ENCODE measurements around the gene SH3GL3. TPM values are rescaled to one million over a fixed set of nuclear protein-coding genes. Genes with fewer than 3 reads are reported as not detected.

The SH3GL3 gene
- total RNA-seq, 1 donor from 2014 or later = not detected

GRCh38 chr15:83653288-83653638, 206.1 kb downstream of the SH3GL3 start:
- peaks cover 48% of the 10 kb centered on the region for H3K4me1 ChIP-seq
- intact Hi-C loops (cut with micrococcal nuclease) = no loop called here
- H3K4me3 ChIP-seq = peak overlapping the region; percentile 77
- H3K36me3 ChIP-seq = no peaks in the 10 kb centered on the region
- H3K27ac ChIP-seq (replicated peaks) = peak overlapping the region; percentile 94
- peaks cover 9% of the 10 kb centered on the region for H3K27me3 ChIP-seq (ENCODE audit: low read depth)
- DNase-seq = no peak
- no peaks in the 10 kb centered on the region for H3K9me3 ChIP-seq (replicated peaks)
- TF ChIP-seq CTCF (IDR thresholded peaks at IDR 0.05; ENCODE audit: borderline replicate concordance) = no peak

- Histone ChIP-seq H3K27me3 (ENCODE audit: low read depth) (peaks cover 9% of the 10 kb centered on the region), H3K36me3 (no peaks in the 10 kb centered on the region), H3K4me1 (peaks cover 53% of the 10 kb centered on the region), H3K9me3 (replicated peaks) (no peaks in the 10 kb centered on the region), H3K4me3 (peak within 1 kb of the TSS; percentile 77), H3K27ac (replicated peaks) (peak within 1 kb of the TSS; percentile 94)
- intact Hi-C loops (cut with micrococcal nuclease) = no loop called here
- TF ChIP-seq CTCF (IDR thresholded peaks at IDR 0.05; ENCODE audit: borderline replicate concordance) = peak; percentile 39
- peak; percentile 88 for DNase-seq
Observed at GRCh38 chr15:83653639-83654378, 206.7 kb downstream of the SH3GL3 start, which contains the start of gene ADAMTSL3. Gene ADAMTSL3 (plus strand): TSS chr15:83654123. CDS start chr15:83655762, 1,639 bp downstream.

GRCh38 chr15:83654379-83655236, 207.5 kb downstream of the SH3GL3 start:
- TF ChIP-seq CTCF (IDR thresholded peaks at IDR 0.05; ENCODE audit: borderline replicate concordance) = no peak
- DNase-seq = peak; percentile 70
- Histone ChIP-seq H3K9me3 (replicated peaks) (no peaks in the 10 kb centered on the region), H3K4me1 (peaks cover 58% of the 10 kb centered on the region), H3K27me3 (ENCODE audit: low read depth) (peaks cover 9% of the 10 kb centered on the region), H3K36me3 (no peaks in the 10 kb centered on the region), H3K27ac (replicated peaks) (peak overlapping the region; percentile 94), H3K4me3 (peak overlapping the region; percentile 77)
- intact Hi-C loops (cut with micrococcal nuclease) = no loop called here

- Histone ChIP-seq H3K9me3 (replicated peaks) (no peaks in the 10 kb centered on the region), H3K36me3 (no peaks in the 10 kb centered on the region), H3K27ac (replicated peaks) (peak overlapping the region; percentile 94), H3K4me3 (peak overlapping the region; percentile 77), H3K27me3 (ENCODE audit: low read depth) (peaks cover 9% of the 10 kb centered on the region), H3K4me1 (peaks cover 65% of the 10 kb centered on the region)
- no peak for TF ChIP-seq CTCF (IDR thresholded peaks at IDR 0.05; ENCODE audit: borderline replicate concordance)
- no peak for DNase-seq
- intact Hi-C loops (cut with micrococcal nuclease) = no loop called here
Observed at GRCh38 chr15:83655237-83655616, 208.1 kb downstream of the SH3GL3 start.

GRCh38 chr15:83656192-83656591, 209.1 kb downstream of the SH3GL3 start:
- intact Hi-C loops (cut with micrococcal nuclease) = no loop called here
- H3K27ac ChIP-seq (replicated peaks) = peak overlapping the region; percentile 94

More at GRCh38 chr15:83656192-83656591, 209.1 kb downstream of the SH3GL3 start:
- DNase-seq = no peak
- Histone ChIP-seq H3K36me3 (no peaks in the 10 kb centered on the region), H3K27me3 (ENCODE audit: low read depth) (peaks cover 9% of the 10 kb centered on the region), H3K4me3 (peak overlapping the region; percentile 77), H3K9me3 (replicated peaks) (no peaks in the 10 kb centered on the region), H3K4me1 (peaks cover 65% of the 10 kb centered on the region)
- TF ChIP-seq CTCF (IDR thresholded peaks at IDR 0.05; ENCODE audit: borderline replicate concordance) = no peak

Data from left ventricle myocardium inferior (tissue), 1 donor.